DOHH2 (cell line): ENCODE data around the gene HOXA5.

ENCODE experiments used
- H3F3A ChIP-seq: fragments of 200-600 bp; sonication (generic), shearing (Covaris generic); 2 replicates; pipeline ENCODE4 v1.6.0; 2016; ENCODE audit warnings: antibody characterized with exemption, mild to moderate bottlenecking; ENCODE audit not compliant: control insufficient read depth, insufficient read depth
- H3K27ac ChIP-seq: fragments of 200-600 bp; sonication (generic); 2 replicates; pipeline ENCODE4 v1.5.1; 2014; ENCODE audit warnings: low read depth, mild to moderate bottlenecking, low read length, moderate library complexity
- H3K27me3 ChIP-seq: fragments of 200-600 bp; sonication (generic); 2 replicates; pipeline ENCODE4 v1.6.1; 2014; ENCODE audit warnings: mild to moderate bottlenecking, low read length, mixed read lengths; ENCODE audit not compliant: control insufficient read depth
- H3K36me3 ChIP-seq: fragments of 200-600 bp; sonication (generic); 2 replicates; pipeline ENCODE4 v1.6.1; 2014; ENCODE audit warnings: mild to moderate bottlenecking, low read length, moderate library complexity, mixed read lengths; ENCODE audit not compliant: control insufficient read depth
- H3K4me1 ChIP-seq: fragments of 200-600 bp; sonication (generic); 2 replicates; pipeline ENCODE4 v1.6.1; 2014; ENCODE audit warnings: mild to moderate bottlenecking, low read length, mixed read lengths; ENCODE audit not compliant: control insufficient read depth
- H3K4me2 ChIP-seq: fragments of 200-600 bp; sonication (generic); 2 replicates; pipeline ENCODE4 v1.6.0; 2014; ENCODE audit warnings: mild to moderate bottlenecking, low read length, moderate library complexity
- H3K4me3 ChIP-seq: fragments of 200-600 bp; sonication (generic); 2 replicates; pipeline ENCODE4 v1.5.1; 2014; ENCODE audit warnings: mild to moderate bottlenecking, low read length, mixed read lengths
- H3K79me2 ChIP-seq: fragments of 200-600 bp; sonication (generic); 2 replicates; pipeline ENCODE4 v1.6.1; 2014; ENCODE audit warnings: mild to moderate bottlenecking, low read length, mixed read lengths; ENCODE audit not compliant: control insufficient read depth
- H3K9me2 ChIP-seq: fragments of 200-600 bp; sonication (generic); replicated peaks from 2 replicates; pipeline ENCODE4 v1.6.1; 2014; ENCODE audit warnings: mild to moderate bottlenecking, low read length, mixed read lengths; ENCODE audit not compliant: control insufficient read depth
- H3K9me3 ChIP-seq: fragments of 200-600 bp; sonication (generic); 2 replicates; pipeline ENCODE4 v1.6.1; 2014; ENCODE audit warnings: antibody characterized with exemption, low read length, mixed read lengths; ENCODE audit not compliant: control insufficient read depth, insufficient read depth
- H4K20me1 ChIP-seq: fragments of 200-600 bp; sonication (generic); 2 replicates; pipeline ENCODE4 v1.6.0; 2014; ENCODE audit warnings: low read depth, mild to moderate bottlenecking, antibody characterized with exemption, low read length, moderate library complexity; ENCODE audit not compliant: control insufficient read depth, insufficient read depth
- CTCF ChIP-seq: fragments of 200-600 bp; sonication (generic); IDR thresholded peaks from one replicate; pipeline ENCODE4 v1.5.1; 2014; ENCODE audit warnings: antibody characterized with exemption, mild to moderate bottlenecking, low read depth, low read length; ENCODE audit not compliant: poor library complexity, severe bottlenecking
- EZH2phosphoT487 ChIP-seq: fragments of 200-600 bp; sonication (generic); IDR thresholded peaks from 2 replicates; pipeline ENCODE4 v1.6.1; 2017; ENCODE audit warnings: borderline replicate concordance, mild to moderate bottlenecking, antibody characterized with exemption, low read length, moderate library complexity, mixed read lengths

HOXA5 gene

GRCh38 chr7:27141923-27142579 is 1.4 kb downstream of the HOXA5 start:
- no peaks in the 10 kb centered on the region for H3K9me2 ChIP-seq
- no peaks in the 10 kb centered on the region for H3K79me2 ChIP-seq
- H3K4me2 ChIP-seq = peak overlapping the region; percentile 75
- no peaks in the 10 kb centered on the region for H4K20me1 ChIP-seq
- 0 out of 2 replicates have a peak, but pooled peaks cover 5% of the 10 kb centered on the region for H3K4me1 ChIP-seq
- H3K36me3 ChIP-seq = no peaks in the 10 kb centered on the region
- H3K9me3 ChIP-seq = no peaks in the 10 kb centered on the region
- peaks cover 38% of the 10 kb centered on the region for H3K27me3 ChIP-seq
- no peak overlapping the region for H3K27ac ChIP-seq
- H3F3A ChIP-seq = no peaks in the 10 kb centered on the region
- TF ChIP-seq CTCF = no peak
- TF ChIP-seq EZH2phosphoT487 = no peak
- H3K4me3 ChIP-seq = peak overlapping the region; percentile 70

GRCh38 chr7:27141137-27141922 is 2.2 kb downstream of the HOXA5 start:
- Histone ChIP-seq H3K36me3 (no peaks in the 10 kb centered on the region), H3F3A (no peaks in the 10 kb centered on the region), H3K4me2 (no peak overlapping the region), H4K20me1 (no peaks in the 10 kb centered on the region), H3K4me1 (0 out of 2 replicates have a peak, but pooled peaks cover 5% of the 10 kb centered on the region), H3K9me3 (no peaks in the 10 kb centered on the region), H3K27ac (no peak overlapping the region), H3K79me2 (no peaks in the 10 kb centered on the region), H3K4me3 (no peak overlapping the region), H3K27me3 (peaks cover 38% of the 10 kb centered on the region), H3K9me2 (no peaks in the 10 kb centered on the region)
- TF ChIP-seq EZH2phosphoT487 = no peak
- TF ChIP-seq CTCF = no peak

- no peaks in the 10 kb centered on the region for H3K9me2 ChIP-seq
- no peak overlapping the region for H3K4me3 ChIP-seq
- no peaks in the 10 kb centered on the region for H4K20me1 ChIP-seq
- no peaks in the 10 kb centered on the region for H3F3A ChIP-seq
- H3K4me2 ChIP-seq = no peak overlapping the region
- 0 out of 2 replicates have a peak, but pooled peaks cover 5% of the 10 kb centered on the region for H3K4me1 ChIP-seq
- TF ChIP-seq EZH2phosphoT487 = no peak
- TF ChIP-seq CTCF = no peak
- no peaks in the 10 kb centered on the region for H3K79me2 ChIP-seq
- peaks cover 42% of the 10 kb centered on the region for H3K27me3 ChIP-seq
- H3K27ac ChIP-seq = no peak overlapping the region
- no peaks in the 10 kb centered on the region for H3K9me3 ChIP-seq
- H3K36me3 ChIP-seq = no peaks in the 10 kb centered on the region
Measured at GRCh38 chr7:27140126-27140857, 3.2 kb downstream of the HOXA5 start.
